Nephron progenitor cell (in vitro differentiated cells): ENCODE data around the gene TNS1.
A peak's percentile ranks its signal among the peaks of the same experiment; 100 is the strongest.

Experiments used
- DNase-seq: peaks from one replicate; pipeline ENCODE4 v3.0.0; 2021
- H3K27ac Mint-ChIP-seq: 2 replicates; pipeline ENCODE4 v1.8.0; 2021; ENCODE audit warnings: mild to moderate bottlenecking, moderate library complexity, mixed read lengths
- H3K27me3 Mint-ChIP-seq: 2 replicates; pipeline ENCODE4 v1.8.0; 2021; ENCODE audit warnings: mild to moderate bottlenecking, low read depth, mixed read lengths; ENCODE audit not compliant: poor library complexity
- H3K36me3 Mint-ChIP-seq: 2 replicates; pipeline ENCODE4 v1.8.0; 2021; ENCODE audit warnings: low read depth, mixed read lengths
- H3K4me1 Mint-ChIP-seq: 2 replicates; pipeline ENCODE4 v1.8.0; 2021; ENCODE audit warnings: mixed read lengths
- H3K4me3 Mint-ChIP-seq: 2 replicates; pipeline ENCODE4 v1.8.0; 2021; ENCODE audit warnings: mild to moderate bottlenecking, moderate library complexity, mixed read lengths
- H3K9me3 Mint-ChIP-seq: 2 replicates; pipeline ENCODE4 v1.8.0; 2021; ENCODE audit warnings: mild to moderate bottlenecking, moderate library complexity, mixed read lengths
- TF ChIP-seq, protein P1 (sequence below): fragments of 200-600 bp; sonication (generic); IDR thresholded peaks from 2 replicates; pipeline ENCODE4 v1.5.0; 2021; ENCODE audit warnings: antibody characterized with exemption

The TNS1 gene

DNA sequence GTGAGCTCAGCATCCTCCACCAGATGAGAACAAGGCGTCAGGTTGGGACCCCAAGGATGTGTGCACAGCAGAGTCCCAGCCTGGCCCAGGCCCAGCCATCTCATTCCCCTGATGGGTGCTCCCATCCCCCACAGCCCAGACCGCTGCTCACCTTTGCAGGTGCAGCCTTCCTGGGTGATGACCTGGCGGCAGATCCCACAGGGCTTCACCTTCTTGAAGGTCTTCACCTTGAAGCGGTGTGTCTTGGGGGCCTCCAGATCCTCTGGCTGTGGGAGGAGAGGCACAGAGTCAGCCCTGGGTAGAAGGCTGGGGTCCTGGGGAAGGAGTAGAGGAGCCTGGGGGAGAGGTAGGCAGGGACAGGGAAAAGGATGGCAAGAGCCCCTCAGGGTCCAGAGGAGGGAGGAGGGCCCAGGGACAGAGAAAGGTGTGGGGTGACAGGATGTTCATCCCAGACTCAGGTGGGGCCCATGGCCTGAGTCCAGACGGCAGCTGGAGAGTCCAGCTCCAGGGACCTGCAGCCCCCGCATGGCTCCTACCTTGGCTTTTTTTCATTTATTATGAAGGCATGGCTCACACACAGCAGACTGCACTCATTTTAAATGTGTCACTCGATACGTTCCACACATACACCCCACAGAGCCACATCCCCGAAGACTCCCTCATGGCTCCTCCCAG, 11.9 kb downstream of the TNS1 start:
- no peaks in the 10 kb centered on the region for H3K9me3 Mint-ChIP-seq
- H3K4me3 Mint-ChIP-seq: no peak overlapping the region
- H3K36me3 Mint-ChIP-seq: no peaks in the 10 kb centered on the region
- no peak for DNase-seq
- peaks cover 42% of the 10 kb centered on the region for H3K4me1 Mint-ChIP-seq
- TF ChIP-seq, protein P1, sequence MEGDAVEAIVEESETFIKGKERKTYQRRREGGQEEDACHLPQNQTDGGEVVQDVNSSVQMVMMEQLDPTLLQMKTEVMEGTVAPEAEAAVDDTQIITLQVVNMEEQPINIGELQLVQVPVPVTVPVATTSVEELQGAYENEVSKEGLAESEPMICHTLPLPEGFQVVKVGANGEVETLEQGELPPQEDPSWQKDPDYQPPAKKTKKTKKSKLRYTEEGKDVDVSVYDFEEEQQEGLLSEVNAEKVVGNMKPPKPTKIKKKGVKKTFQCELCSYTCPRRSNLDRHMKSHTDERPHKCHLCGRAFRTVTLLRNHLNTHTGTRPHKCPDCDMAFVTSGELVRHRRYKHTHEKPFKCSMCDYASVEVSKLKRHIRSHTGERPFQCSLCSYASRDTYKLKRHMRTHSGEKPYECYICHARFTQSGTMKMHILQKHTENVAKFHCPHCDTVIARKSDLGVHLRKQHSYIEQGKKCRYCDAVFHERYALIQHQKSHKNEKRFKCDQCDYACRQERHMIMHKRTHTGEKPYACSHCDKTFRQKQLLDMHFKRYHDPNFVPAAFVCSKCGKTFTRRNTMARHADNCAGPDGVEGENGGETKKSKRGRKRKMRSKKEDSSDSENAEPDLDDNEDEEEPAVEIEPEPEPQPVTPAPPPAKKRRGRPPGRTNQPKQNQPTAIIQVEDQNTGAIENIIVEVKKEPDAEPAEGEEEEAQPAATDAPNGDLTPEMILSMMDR: no peak
- H3K27ac Mint-ChIP-seq: no peak overlapping the region
- peaks cover 23% of the 10 kb centered on the region for H3K27me3 Mint-ChIP-seq

DNA sequence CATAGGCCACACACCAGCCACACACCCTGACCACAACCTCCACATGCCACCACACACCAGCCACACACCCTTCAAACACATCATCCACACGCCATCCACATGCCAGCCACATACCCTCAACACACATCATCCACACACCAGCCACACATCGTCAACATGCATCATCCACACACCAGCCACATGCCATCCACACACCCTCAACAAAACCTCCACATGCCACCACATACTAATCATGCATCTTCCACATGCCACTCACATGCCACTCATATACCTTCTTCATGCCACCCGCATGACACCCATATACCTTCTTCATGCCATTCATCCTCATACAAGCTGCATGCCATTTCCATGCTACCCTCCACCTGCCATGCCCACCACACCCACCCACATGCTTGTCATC, 12.4 kb downstream of the TNS1 start:
- TF ChIP-seq, protein P1: no peak
- H3K4me1 Mint-ChIP-seq: peaks cover 37% of the 10 kb centered on the region
- no peaks in the 10 kb centered on the region for H3K9me3 Mint-ChIP-seq
- peaks cover 23% of the 10 kb centered on the region for H3K27me3 Mint-ChIP-seq
- H3K4me3 Mint-ChIP-seq: no peak overlapping the region
- DNase-seq: no peak
- H3K36me3 Mint-ChIP-seq: no peaks in the 10 kb centered on the region
- H3K27ac Mint-ChIP-seq: no peak overlapping the region

DNA sequence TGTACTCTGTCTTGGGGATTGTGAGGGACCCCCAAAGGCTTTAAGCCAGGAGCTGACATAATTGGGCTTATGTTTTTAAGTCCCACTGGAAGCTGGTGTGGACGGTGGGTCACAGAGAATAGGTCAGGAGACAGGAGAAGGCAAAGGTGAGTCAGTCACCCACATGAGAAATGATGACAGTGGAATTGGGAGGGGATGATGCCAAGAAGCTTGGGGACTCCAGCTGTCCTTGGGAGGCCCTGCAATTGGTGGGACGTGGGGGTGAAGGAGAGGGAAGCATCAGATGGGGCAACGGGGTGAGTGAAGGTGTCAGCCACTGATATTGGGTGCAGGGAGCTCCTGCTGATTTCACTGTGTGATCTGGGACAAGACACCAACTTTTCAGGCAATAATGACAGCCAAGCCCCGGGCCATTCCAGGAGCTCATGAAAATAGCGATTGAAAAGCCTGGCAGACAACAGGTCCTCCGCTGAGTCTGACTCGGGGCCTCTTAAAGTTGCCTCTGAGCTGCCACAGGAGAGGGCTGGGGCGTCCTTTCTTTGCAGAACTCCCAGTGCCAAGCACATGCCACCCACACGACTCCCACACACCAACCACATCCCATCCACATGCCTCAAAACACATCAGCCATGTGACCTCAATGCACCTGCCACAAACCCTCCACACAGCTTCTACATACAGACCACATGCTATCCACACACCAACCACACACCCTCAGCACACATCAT, 13.4 kb downstream of the TNS1 start:
- no peak overlapping the region for H3K4me3 Mint-ChIP-seq
- no peaks in the 10 kb centered on the region for H3K9me3 Mint-ChIP-seq

DNA sequence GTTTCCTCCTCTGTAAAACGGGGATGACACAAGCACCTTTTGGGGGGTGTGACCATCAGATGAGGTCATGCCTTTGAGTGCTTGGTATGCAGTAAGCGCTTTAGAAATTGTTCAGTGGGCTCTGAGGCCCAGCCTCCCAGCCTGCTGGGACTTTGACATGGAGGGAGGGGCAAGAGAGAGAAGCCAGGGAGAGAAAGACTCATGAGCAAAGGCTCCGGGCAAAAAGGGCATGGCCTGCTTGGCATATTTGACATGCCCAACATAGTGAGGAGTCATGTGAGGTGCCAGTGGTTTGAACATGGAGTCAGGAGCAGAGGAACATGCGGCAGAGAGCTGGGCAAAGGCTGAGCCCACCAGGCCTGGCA, 14.0 kb downstream of the TNS1 start:
- peaks cover 23% of the 10 kb centered on the region for H3K27me3 Mint-ChIP-seq
- H3K36me3 Mint-ChIP-seq: no peaks in the 10 kb centered on the region
- H3K4me1 Mint-ChIP-seq: peaks cover 25% of the 10 kb centered on the region
- DNase-seq: no peak
- no peak overlapping the region for H3K4me3 Mint-ChIP-seq
- no peaks in the 10 kb centered on the region for H3K9me3 Mint-ChIP-seq
- TF ChIP-seq, protein P1: peak; percentile 25
- no peak overlapping the region for H3K27ac Mint-ChIP-seq

More for the DNA sequence above, 13.4 kb downstream of the TNS1 start:
- no peaks in the 10 kb centered on the region for H3K36me3 Mint-ChIP-seq
- H3K27ac Mint-ChIP-seq: no peak overlapping the region
- no peak for DNase-seq
- peaks cover 27% of the 10 kb centered on the region for H3K4me1 Mint-ChIP-seq
- TF ChIP-seq, protein P1: no peak
- H3K27me3 Mint-ChIP-seq: peaks cover 23% of the 10 kb centered on the region

DNA sequence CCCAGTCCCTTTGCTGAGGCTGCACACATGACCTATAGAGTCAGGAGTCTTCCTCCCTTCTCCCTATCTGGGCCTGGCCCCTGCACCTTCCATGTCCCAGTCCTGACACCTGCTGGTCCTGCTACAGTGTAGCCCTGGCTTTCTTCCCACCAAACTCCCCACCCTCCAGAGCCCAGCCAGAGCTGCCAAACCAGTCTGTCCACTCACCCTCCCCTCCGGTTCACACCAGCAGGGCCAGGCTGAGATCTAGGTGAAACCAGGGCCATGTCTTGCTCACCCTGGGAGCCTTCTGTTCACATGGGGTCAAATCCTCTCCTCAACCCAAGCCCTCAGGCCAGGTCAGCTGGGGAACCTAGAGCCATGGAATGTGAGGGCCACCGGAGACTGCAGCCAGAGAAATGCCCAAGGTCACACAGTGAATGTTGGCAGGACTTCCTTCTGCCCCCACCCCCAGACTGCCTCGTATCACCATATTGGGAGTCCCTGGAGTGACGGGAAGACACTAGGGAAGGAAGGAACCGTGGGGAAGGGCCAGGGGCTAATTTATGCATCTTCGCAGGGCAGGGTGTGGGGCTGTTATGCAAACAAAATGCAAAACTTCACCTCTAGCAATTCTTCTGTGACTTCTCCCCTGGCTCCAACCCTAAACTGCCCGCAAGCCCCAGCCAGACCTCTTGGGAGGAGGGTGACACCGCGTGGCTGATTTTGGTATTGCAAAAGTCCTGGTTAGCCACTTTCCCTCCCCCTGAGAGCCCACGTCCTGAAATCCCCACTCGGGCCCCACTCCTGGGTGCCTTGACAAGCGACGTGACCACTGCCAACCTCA, 14.6 kb downstream of the TNS1 start:
- no peak overlapping the region for H3K27ac Mint-ChIP-seq

More for the DNA sequence above, 14.6 kb downstream of the TNS1 start:
- H3K27me3 Mint-ChIP-seq: peaks cover 19% of the 10 kb centered on the region
- peak; percentile 94 for DNase-seq
- no peaks in the 10 kb centered on the region for H3K9me3 Mint-ChIP-seq
- no peak overlapping the region for H3K4me3 Mint-ChIP-seq
- no peaks in the 10 kb centered on the region for H3K36me3 Mint-ChIP-seq
- TF ChIP-seq, protein P1: peak; percentile 87
- peaks cover 19% of the 10 kb centered on the region for H3K4me1 Mint-ChIP-seq
